Vagina (tissue), 2 donors: ENCODE results near the gene IFNLR1. TPM values are rescaled to one million over a fixed set of nuclear protein-coding genes. Genes with fewer than 3 reads are reported as not detected.

Experiments used
- DNase-seq, 2 donors: peaks; one replicate each; pipeline ENCODE4 v3.0.0-alpha.2; 2017; ENCODE audit errors: extremely low spot score in 2 of 2
- H3K27ac ChIP-seq: fragments of 200-600 bp; sonication (generic); one replicate; pipeline ENCODE4 v1.5.1; 2019
- H3K27me3 ChIP-seq: fragments of 200-600 bp; sonication (generic); one replicate; pipeline ENCODE4 v1.5.1; 2019
- H3K36me3 ChIP-seq, 2 donors: fragments of 200-600 bp; sonication (generic); one replicate each; pipeline ENCODE4 v1.5.1; 2017 to 2019
- H3K4me1 ChIP-seq: fragments of 200-600 bp; sonication (generic); one replicate; pipeline ENCODE4 v1.5.1; 2019
- H3K4me3 ChIP-seq, 2 donors: fragments of 200-600 bp; sonication (generic); 1 replicate in 1 of 2; 2 replicates in 1 of 2; pipeline ENCODE4 v1.5.1; 2016 to 2019
- H3K9me3 ChIP-seq: fragments of 200-600 bp; sonication (generic); one replicate; pipeline ENCODE4 v1.5.1; 2019
- CTCF ChIP-seq, 3 experiments: fragments of 450-650 bp in 2 of 3; fragments of 200-600 bp in 1 of 3; sonication (generic) in 1 of 3; IDR thresholded peaks; one replicate each; pipeline ENCODE4 v1.5.1; 2017 to 2019; ENCODE audit warnings: antibody characterized with exemption in 3 of 3, mild to moderate bottlenecking in 2 of 3, moderate library complexity in 2 of 3
- POLR2A ChIP-seq, 2 donors: fragments of 450-650 bp; IDR thresholded peaks; one replicate each; pipeline ENCODE4 v1.6.1; 2017; ENCODE audit warnings: antibody characterized with exemption in 2 of 2, mild to moderate bottlenecking in 2 of 2, moderate library complexity in 2 of 2
- POLR2AphosphoS5 ChIP-seq, 2 donors: sonication (generic); formaldehyde crosslinking; IDR thresholded peaks; one replicate each; pipeline ENCODE4 v1.9.0; 2017; ENCODE audit warnings: antibody characterized with exemption in 2 of 2, mild to moderate bottlenecking in 2 of 2, low read depth in 1 of 2; ENCODE audit not compliant: insufficient read depth in 1 of 2
- intact Hi-C: fragments of 100-400 bp; cut with DNase I; formaldehyde crosslinking; loops from one replicate; pipeline ENCODE4 v1.15.1; 2023
- total RNA-seq: library from RNA; depleted of rRNA; stranded (reverse); fragments of >200 nt; gene quantifications from one replicate; pipeline ENCODE4 v1.2.3, GENCODE V29; 2016

The IFNLR1 gene
- total RNA-seq, 1 donor from 2014 or later: 1.7 TPM

- no peaks in the 10 kb centered on the region for H3K36me3 ChIP-seq
- DNase-seq: no peak
- no peak overlapping the region for H3K27ac ChIP-seq
- H3K27me3 ChIP-seq: no peaks in the 10 kb centered on the region
- intact Hi-C loops: no loop called here
- TF ChIP-seq POLR2AphosphoS5 (IDR thresholded peaks at IDR 0.05; ENCODE audit: insufficient read depth in 1 of 2, low read depth in 1 of 2) (no peak), POLR2A (IDR thresholded peaks at IDR 0.05) (no peak), CTCF (IDR thresholded peaks at IDR 0.05) (no peak)
- H3K9me3 ChIP-seq: no peaks in the 10 kb centered on the region
- H3K4me1 ChIP-seq: no peaks in the 10 kb centered on the region
- no peak overlapping the region for H3K4me3 ChIP-seq
Observed at GRCh38 chr1:24157918-24158481, 29.1 kb downstream of the IFNLR1 start.

GRCh38 chr1:24156542-24157260 is 30.4 kb downstream of the IFNLR1 start:
- intact Hi-C loops: no loop called here
- no peak overlapping the region for H3K4me3 ChIP-seq
- no peaks in the 10 kb centered on the region for H3K36me3 ChIP-seq

GRCh38 chr1:24155011-24155782 is 31.9 kb downstream of the IFNLR1 start:
- H3K9me3 ChIP-seq: no peaks in the 10 kb centered on the region
- H3K4me1 ChIP-seq: peaks cover 7% of the 10 kb centered on the region
- TF ChIP-seq POLR2AphosphoS5 (IDR thresholded peaks at IDR 0.05; ENCODE audit: insufficient read depth in 1 of 2, low read depth in 1 of 2) (no peak), POLR2A (IDR thresholded peaks at IDR 0.05) (no peak), CTCF (IDR thresholded peaks at IDR 0.05) (no peak)
- H3K27me3 ChIP-seq: no peaks in the 10 kb centered on the region
- intact Hi-C loops: no loop called here
- H3K4me3 ChIP-seq: no peak overlapping the region
- no peak for DNase-seq
- no peak overlapping the region for H3K27ac ChIP-seq
- H3K36me3 ChIP-seq: no peaks in the 10 kb centered on the region

More at GRCh38 chr1:24156542-24157260, 30.4 kb downstream of the IFNLR1 start:
- Histone ChIP-seq H3K4me1 (no peaks in the 10 kb centered on the region), H3K27ac (no peak overlapping the region), H3K9me3 (no peaks in the 10 kb centered on the region), H3K27me3 (no peaks in the 10 kb centered on the region)
- DNase-seq: no peak
- TF ChIP-seq POLR2A (IDR thresholded peaks at IDR 0.05): no peak

GRCh38 chr1:24154215-24154614 is 32.9 kb downstream of the IFNLR1 start:
- TF ChIP-seq CTCF (IDR thresholded peaks at IDR 0.05) (no peak), POLR2AphosphoS5 (IDR thresholded peaks at IDR 0.05; ENCODE audit: insufficient read depth in 1 of 2, low read depth in 1 of 2) (no peak), POLR2A (IDR thresholded peaks at IDR 0.05) (no peak)
- DNase-seq: no peak
- Histone ChIP-seq H3K27me3 (no peaks in the 10 kb centered on the region), H3K27ac (no peak overlapping the region), H3K4me1 (peaks cover 15% of the 10 kb centered on the region), H3K36me3 (no peaks in the 10 kb centered on the region), H3K4me3 (no peak overlapping the region), H3K9me3 (no peaks in the 10 kb centered on the region)
- intact Hi-C loops: no loop called here

- TF ChIP-seq CTCF (IDR thresholded peaks at IDR 0.05) (no peak), POLR2A (IDR thresholded peaks at IDR 0.05) (no peak), POLR2AphosphoS5 (IDR thresholded peaks at IDR 0.05; ENCODE audit: insufficient read depth in 1 of 2, low read depth in 1 of 2) (no peak)
- peaks cover 15% of the 10 kb centered on the region for H3K4me1 ChIP-seq
- H3K27me3 ChIP-seq: no peaks in the 10 kb centered on the region
- H3K4me3 ChIP-seq: no peak overlapping the region
- no peak for DNase-seq
- no peak overlapping the region for H3K27ac ChIP-seq
- intact Hi-C loops: no loop called here
- H3K36me3 ChIP-seq: no peaks in the 10 kb centered on the region
- H3K9me3 ChIP-seq: no peaks in the 10 kb centered on the region
Observed at GRCh38 chr1:24152631-24153494, 34.2 kb downstream of the IFNLR1 start.
